GM23338 (cell line): ENCODE results near the gene DMAC2L. TPM values are rescaled to one million over a fixed set of nuclear protein-coding genes. Genes with fewer than 3 reads are reported as not detected.

Experiments used
- ATAC-seq: fragments of 200-7000 bp; cut with Tn5 transposase; 3 replicates; pipeline ENCODE4 v1.9.1; 2020
- DNase-seq: peaks from one replicate; pipeline ENCODE4 v3.0.0-alpha.2; 2015; ENCODE audit warnings: low spot score
- H2AFZ ChIP-seq: fragments of 200-600 bp; sonication (generic); 2 replicates; pipeline ENCODE4 v1.8.0; 2016; ENCODE audit warnings: antibody characterized with exemption, mild to moderate bottlenecking, moderate library complexity
- H3F3A ChIP-seq: fragments of 200-600 bp; sonication (generic); replicated peaks from 2 replicates; pipeline ENCODE4 v1.8.0; 2017; ENCODE audit warnings: antibody characterized with exemption, mixed run types, low read depth
- H3K27ac ChIP-seq: fragments of 200-600 bp; sonication (generic); 2 replicates; pipeline ENCODE4 v1.6.1; 2016; ENCODE audit warnings: low read depth
- H3K27me3 ChIP-seq: fragments of 200-600 bp; sonication (generic); 2 replicates; pipeline ENCODE4 v1.8.0; 2016; ENCODE audit warnings: mild to moderate bottlenecking, mixed run types, moderate library complexity; ENCODE audit not compliant: insufficient read depth
- H3K36me3 ChIP-seq: fragments of 200-600 bp; sonication (generic); 2 replicates; pipeline ENCODE4 v1.8.0; 2016; ENCODE audit warnings: mild to moderate bottlenecking; ENCODE audit not compliant: insufficient read depth
- H3K4me1 ChIP-seq: fragments of 200-600 bp; sonication (generic); 2 replicates; pipeline ENCODE4 v1.8.0; 2016; ENCODE audit warnings: mild to moderate bottlenecking, moderate library complexity; ENCODE audit not compliant: insufficient read depth
- H3K4me2 ChIP-seq: fragments of 200-600 bp; sonication (generic); 2 replicates; pipeline ENCODE4 v1.7.1; 2017; ENCODE audit warnings: mixed run types
- H3K4me3 ChIP-seq: fragments of 200-600 bp; sonication (generic); 2 replicates; pipeline ENCODE4 v1.6.1; 2016; ENCODE audit warnings: mixed run types
- H3K79me2 ChIP-seq: fragments of 200-600 bp; sonication (generic); replicated peaks from 2 replicates; pipeline ENCODE4 v1.8.0; 2017; ENCODE audit warnings: mild to moderate bottlenecking; ENCODE audit not compliant: insufficient read depth
- H3K9me2 ChIP-seq: fragments of 200-600 bp; sonication (generic); 2 replicates; pipeline ENCODE4 v1.8.0; 2017; ENCODE audit not compliant: insufficient read depth
- H4K20me1 ChIP-seq: fragments of 200-600 bp; sonication (generic); replicated peaks from 2 replicates; pipeline ENCODE4 v1.8.0; 2017; ENCODE audit warnings: mild to moderate bottlenecking; ENCODE audit not compliant: insufficient read depth
- H3K27ac Mint-ChIP-seq: 2 replicates; pipeline ENCODE4 v1.8.0; 2020; ENCODE audit warnings: inconsistent platforms, mild to moderate bottlenecking, moderate library complexity, mixed read lengths
- H3K27me3 Mint-ChIP-seq: 3 replicates; pipeline ENCODE4 v1.8.0; 2022; ENCODE audit warnings: low read depth, mild to moderate bottlenecking, moderate library complexity, mixed read lengths, inconsistent platforms; ENCODE audit not compliant: insufficient read depth, poor library complexity
- H3K36me3 Mint-ChIP-seq: 3 replicates; pipeline ENCODE4 v1.8.0; 2021; ENCODE audit warnings: low read depth, mild to moderate bottlenecking, inconsistent platforms, moderate library complexity, mixed read lengths
- H3K4me1 Mint-ChIP-seq: 3 replicates; pipeline ENCODE4 v1.8.0; 2020; ENCODE audit warnings: mild to moderate bottlenecking, inconsistent platforms, mixed read lengths
- H3K4me3 Mint-ChIP-seq: 3 replicates; pipeline ENCODE4 v1.8.0; 2021; ENCODE audit warnings: moderate library complexity, mild to moderate bottlenecking, inconsistent platforms, mixed read lengths
- H3K9me3 Mint-ChIP-seq: 3 replicates; pipeline ENCODE4 v1.8.0; 2020; ENCODE audit warnings: moderate library complexity, mild to moderate bottlenecking, inconsistent platforms, mixed read lengths
- NANOG ChIP-seq: IDR thresholded peaks from 2 replicates; pipeline ENCODE4 v1.6.1; 2016; ENCODE audit warnings: antibody characterized with exemption, borderline replicate concordance
- POLR2AphosphoS5 ChIP-seq: IDR thresholded peaks from 2 replicates; pipeline ENCODE4 v1.6.1; 2016; ENCODE audit warnings: antibody characterized with exemption, low read depth
- REST ChIP-seq: IDR thresholded peaks from one replicate; pipeline ENCODE4 v1.6.1; 2018; ENCODE audit warnings: antibody characterized with exemption; ENCODE audit not compliant: unreplicated experiment
- STAT1 ChIP-seq: IDR thresholded peaks from one replicate; pipeline ENCODE4 v1.6.1; 2016; ENCODE audit warnings: antibody characterized with exemption; ENCODE audit not compliant: unreplicated experiment
- ZNF331 ChIP-seq: fragments of 250-450 bp; sonication (Bioruptor Pico); IDR thresholded peaks from 2 replicates; pipeline ENCODE4 v1.5.0; 2020; ENCODE audit warnings: low read depth, mild to moderate bottlenecking, moderate library complexity
- ZNF462 ChIP-seq: fragments of 250-450 bp; sonication (Bioruptor Pico); IDR thresholded peaks from 2 replicates; pipeline ENCODE4 v1.5.0; 2020; ENCODE audit warnings: mild to moderate bottlenecking, moderate library complexity
- polyA plus RNA-seq: library from polyadenylated mRNA; unstranded; fragments of >200 nt; fragmentation: Nextera tagmentation; extraction: Ambion mirVana; gene quantifications from 2 replicates; pipeline ENCODE4 v1.2.1, GENCODE V29; 2016
- total RNA-seq: library from RNA; depleted of rRNA; stranded (reverse); fragments of >200 nt; shearing (Covaris generic); gene quantifications from 2 replicates; pipeline ENCODE4 v1.2.3, GENCODE V29; 2014

Gene DMAC2L
- total and polyA plus RNA-seq, 2 experiments from 2014 or later: 22.5 to 33.8 TPM

- TF ChIP-seq ZNF462 (no peak), POLR2AphosphoS5 (no peak), NANOG (no peak)
Observed at GRCh38 chr14:50343434-50343833, 31.3 kb downstream of the DMAC2L start (continued).

GRCh38 chr14:50344116-50344775 is 32.1 kb downstream of the DMAC2L start:
- Histone ChIP-seq H3K4me2 (no peak overlapping the region), H3K4me1 (no peaks in the 10 kb centered on the region; the same call in none of the 2 replicates), H3F3A (no peaks in the 10 kb centered on the region), H2AFZ (no peak overlapping the region), H3K27me3 (no peaks in the 10 kb centered on the region), H3K36me3 (no peaks in the 10 kb centered on the region), H4K20me1 (no peaks in the 10 kb centered on the region), H3K27ac (no peak overlapping the region), H3K4me3 (no peak overlapping the region), H3K9me2 (no peaks in the 10 kb centered on the region), H3K79me2 (no peaks in the 10 kb centered on the region)
- no peak for DNase-seq
- H3K27me3 Mint-ChIP-seq: peaks cover 2% of the 10 kb centered on the region
- no peaks in the 10 kb centered on the region for H3K36me3 Mint-ChIP-seq
- H3K4me1 Mint-ChIP-seq: peaks cover 31% of the 10 kb centered on the region
- no peak for ATAC-seq
- no peak overlapping the region for H3K4me3 Mint-ChIP-seq
- H3K9me3 Mint-ChIP-seq: no peaks in the 10 kb centered on the region
- H3K27ac Mint-ChIP-seq: no peak overlapping the region
- no peak for TF ChIP-seq STAT1
- no peak for TF ChIP-seq POLR2AphosphoS5
- TF ChIP-seq REST: no peak
- no peak for TF ChIP-seq ZNF331 (CRISPR knock-in tag)
